HCT116 (cell line): ENCODE data around the gene IQCH. TPM values are rescaled to one million over a fixed set of nuclear protein-coding genes. Genes with fewer than 3 reads are reported as not detected.

Experiments
- ATAC-seq: fragments of 200-7000 bp; cut with Tn5 transposase; 2 replicates; pipeline ENCODE4 v1.9.1; 2020; ENCODE audit warnings: mild to moderate bottlenecking, moderate library complexity
- BruUV-seq: library from RNA; stranded (reverse); fragments of 400-500 nt; replicated peaks from 2 replicates; lab custom pipeline; 2021; lab: Mats Ljungman, UMichigan
- CTCF ChIA-PET: fragments of 300-600 bp; sonication (Branson Sonifier 250); formaldehyde crosslinking; loops from one replicate; lab custom pipeline; 2021; ENCODE audit warnings: antibody characterized with exemption; lab: Charles Lee
- POLR2A ChIA-PET: fragments of 300-600, 350-600 bp; sonication (Branson Sonifier 250); formaldehyde crosslinking; loops from one replicate; lab custom pipeline; 2021; ENCODE audit warnings: antibody characterized with exemption; lab: Charles Lee
- RAD21 ChIA-PET, 2 experiments: fragments of 300-600 bp; sonication (Branson Sonifier 250); formaldehyde crosslinking; loops; one replicate each; lab custom pipeline; 2023; ENCODE audit warnings: low total read pairs in 2 of 2; ENCODE audit not compliant: uncharacterized antibody in 2 of 2, unreplicated experiment in 2 of 2, low non-redundant PET in 1 of 2; lab: Charles Lee
- DNase-seq: peaks from one replicate; pipeline ENCODE4 v3.0.0-alpha.2; 2010; ENCODE audit warnings: low read depth, low spot score
- H2AFZ ChIP-seq: fragments of 200-600 bp; shearing (Covaris generic), sonication (generic); 2 replicates; pipeline ENCODE4 v1.6.1; 2017; ENCODE audit warnings: low read depth, mixed run types, mixed read lengths, antibody characterized with exemption, low read length; ENCODE audit not compliant: poor library complexity, severe bottlenecking
- H3K27ac ChIP-seq: 2 replicates; pipeline ENCODE4 v1.5.1; 2012; ENCODE audit warnings: low read depth, low read length
- H3K27me3 ChIP-seq: fragments of 200-600 bp; sonication (generic); 2 replicates; pipeline ENCODE4 v1.6.1; 2016; ENCODE audit warnings: mixed run types, low read length, mixed read lengths; ENCODE audit not compliant: insufficient read depth
- H3K36me3 ChIP-seq, 2 experiments: fragments of 200-500 bp in 1 of 2; fragments of 200-600 bp in 1 of 2; sonication (Bioruptor generic) in 1 of 2; sonication (generic) in 1 of 2; 2 replicates each; pipeline versions ENCODE4 v1.5.1 to v1.6.1; 2014 to 2016; ENCODE audit warnings: low read length in 2 of 2, inconsistent platforms in 1 of 2, mixed read lengths in 1 of 2, mixed run types in 1 of 2; ENCODE audit not compliant: insufficient read depth in 2 of 2, control insufficient read depth in 1 of 2
- H3K4me1 ChIP-seq, 2 experiments: fragments of 200-600 bp in 1 of 2; sonication (generic) in 1 of 2; 2 replicates each; pipeline versions ENCODE4 v1.5.1 to v1.6.1; 2012 to 2017; ENCODE audit warnings: low read length in 2 of 2, inconsistent platforms in 1 of 2, mild to moderate bottlenecking in 1 of 2, mixed read lengths in 1 of 2, mixed run types in 1 of 2, moderate library complexity in 1 of 2; ENCODE audit not compliant: insufficient read depth in 2 of 2, control insufficient read depth in 1 of 2
- H3K4me2 ChIP-seq: fragments of 200-600 bp; sonication (generic); 2 replicates; pipeline ENCODE4 v1.6.1; 2017; ENCODE audit warnings: mixed run types, low read length, mixed read lengths
- H3K4me3 ChIP-seq, 2 experiments: fragments of 200-600 bp in 1 of 2; sonication (generic) in 1 of 2; replicated peaks in 1 of 2; 2 replicates each; pipeline ENCODE4 v1.5.1; 2011 to 2016; ENCODE audit warnings: low read length in 2 of 2, control low read depth in 1 of 2, low read depth in 1 of 2, mild to moderate bottlenecking in 1 of 2, mixed read lengths in 1 of 2, mixed run types in 1 of 2
- H3K79me2 ChIP-seq: fragments of 200-600 bp; sonication (generic); 2 replicates; pipeline ENCODE4 v1.6.1; 2017; ENCODE audit warnings: mild to moderate bottlenecking, mixed run types, low read length, moderate library complexity, mixed read lengths; ENCODE audit not compliant: insufficient read depth
- H3K9ac ChIP-seq: fragments of 200-600 bp; sonication (generic); 2 replicates; pipeline ENCODE4 v1.6.1; 2016; ENCODE audit warnings: low read length, mixed read lengths
- H3K9me2 ChIP-seq: fragments of 200-600 bp; sonication (generic), shearing (Covaris generic); 2 replicates; pipeline ENCODE4 v1.6.1; 2017; ENCODE audit warnings: mixed run types, mild to moderate bottlenecking, moderate library complexity; ENCODE audit not compliant: insufficient read depth
- H3K9me3 ChIP-seq, 2 experiments: fragments of 200-500 bp in 1 of 2; fragments of 200-600 bp in 1 of 2; sonication (Bioruptor generic) in 1 of 2; sonication (generic) in 1 of 2; 2 replicates each; pipeline ENCODE4 v1.6.1; 2014 to 2017; ENCODE audit warnings: low read length in 2 of 2, mixed read lengths in 2 of 2, inconsistent platforms in 1 of 2, low read depth in 1 of 2, mild to moderate bottlenecking in 1 of 2, mixed run types in 1 of 2, moderate library complexity in 1 of 2; ENCODE audit not compliant: control insufficient read depth in 1 of 2, insufficient read depth in 1 of 2
- H4K20me1 ChIP-seq: fragments of 200-600 bp; sonication (generic), shearing (Covaris generic); 2 replicates; pipeline ENCODE4 v1.6.1; 2017; ENCODE audit warnings: mixed run types, mild to moderate bottlenecking, moderate library complexity; ENCODE audit not compliant: insufficient read depth
- ATF3 ChIP-seq: IDR thresholded peaks from 2 replicates; pipeline ENCODE4 v1.6.1; 2012
- CBX3 ChIP-seq: IDR thresholded peaks from 2 replicates; pipeline ENCODE4 v1.6.1; 2012; ENCODE audit warnings: low read depth
- CEBPB ChIP-seq: IDR thresholded peaks from 2 replicates; pipeline ENCODE4 v1.6.1; 2012; ENCODE audit warnings: low read depth
- EZH2phosphoT487 ChIP-seq: fragments of 200-600 bp; IDR thresholded peaks from 2 replicates; pipeline ENCODE4 v1.6.1; 2018; ENCODE audit warnings: antibody characterized with exemption, borderline replicate concordance
- FOSL1 ChIP-seq: IDR thresholded peaks from 2 replicates; pipeline ENCODE4 v1.6.1; 2012; ENCODE audit warnings: low read depth
- JUND ChIP-seq: IDR thresholded peaks from 2 replicates; pipeline ENCODE4 v1.6.1; 2012
- POLR2AphosphoS5 ChIP-seq: IDR thresholded peaks from 2 replicates; pipeline ENCODE4 v1.6.1; 2011; ENCODE audit warnings: mild to moderate bottlenecking, low read depth, low read length, moderate library complexity
- RAD21 ChIP-seq: IDR thresholded peaks from 2 replicates; pipeline ENCODE4 v1.6.1; 2012; ENCODE audit warnings: low read depth, mild to moderate bottlenecking
- REST ChIP-seq: IDR thresholded peaks from 2 replicates; pipeline ENCODE4 v1.6.1; 2012; ENCODE audit warnings: low read depth
- SIN3A ChIP-seq: IDR thresholded peaks from 2 replicates; pipeline ENCODE4 v1.6.1; 2012; ENCODE audit warnings: low read depth
- SP1 ChIP-seq: IDR thresholded peaks from 2 replicates; pipeline ENCODE4 v1.6.1; 2012; ENCODE audit warnings: low read depth
- SRF ChIP-seq: IDR thresholded peaks from 2 replicates; pipeline ENCODE4 v1.6.1; 2012; ENCODE audit warnings: low read depth
- TCF7L2 ChIP-seq: IDR thresholded peaks from 2 replicates; pipeline ENCODE4 v1.7.0; 2011; ENCODE audit warnings: borderline replicate concordance, inconsistent platforms; ENCODE audit not compliant: insufficient read depth, insufficient read length; ENCODE audit errors: extremely low read depth
- YY1 ChIP-seq: IDR thresholded peaks from 2 replicates; pipeline ENCODE4 v1.6.1; 2011; ENCODE audit warnings: low read length, low read depth, moderate library complexity, mild to moderate bottlenecking; ENCODE audit not compliant: insufficient replicate concordance; ENCODE audit errors: extremely low read depth
- ZNF274 ChIP-seq: fragments of 200-500 bp; sonication (Bioruptor generic); IDR thresholded peaks from 2 replicates; pipeline ENCODE4 v1.6.1; 2014; ENCODE audit warnings: mild to moderate bottlenecking, low read depth, low read length, inconsistent platforms
- intact Hi-C: fragments of 100-400 bp; cut with micrococcal nuclease; formaldehyde crosslinking; loops from 2 replicates; pipeline ENCODE4 v1.10.0; 2022
- total RNA-seq: library from RNA; stranded (reverse); gene quantifications from one replicate; pipeline ENCODE4 v1.2.1, GENCODE V29; 2021; ENCODE audit not compliant: unreplicated experiment
- TF ChIP-seq, protein P1 (sequence below): IDR thresholded peaks from 2 replicates; pipeline ENCODE4 v1.6.1; 2011; ENCODE audit warnings: mild to moderate bottlenecking, low read length, moderate library complexity; ENCODE audit not compliant: insufficient replicate concordance; ENCODE audit errors: extremely low read depth
- TF ChIP-seq, protein P2 (sequence below): IDR thresholded peaks from 2 replicates; pipeline ENCODE4 v1.6.1; 2012
- TF ChIP-seq, protein P3 (sequence below), 3 experiments: fragments of 200-600 bp in 1 of 3; sonication (generic) in 1 of 3; IDR thresholded peaks in 2 of 3; conservative IDR thresholded peaks in 1 of 3; 2 replicates each; pipeline ENCODE4 v1.5.1; 2012 to 2017; ENCODE audit warnings: low read depth in 2 of 3, low read length in 2 of 3, antibody characterized with exemption in 1 of 3, borderline replicate concordance in 1 of 3, control low read depth in 1 of 3, mild to moderate bottlenecking in 1 of 3, mixed read lengths in 1 of 3, mixed run types in 1 of 3, moderate library complexity in 1 of 3; ENCODE audit not compliant: insufficient read depth in 1 of 3

IQCH gene
- total RNA-seq, 1 experiment from 2014 or later: 4.6 TPM

DNA sequence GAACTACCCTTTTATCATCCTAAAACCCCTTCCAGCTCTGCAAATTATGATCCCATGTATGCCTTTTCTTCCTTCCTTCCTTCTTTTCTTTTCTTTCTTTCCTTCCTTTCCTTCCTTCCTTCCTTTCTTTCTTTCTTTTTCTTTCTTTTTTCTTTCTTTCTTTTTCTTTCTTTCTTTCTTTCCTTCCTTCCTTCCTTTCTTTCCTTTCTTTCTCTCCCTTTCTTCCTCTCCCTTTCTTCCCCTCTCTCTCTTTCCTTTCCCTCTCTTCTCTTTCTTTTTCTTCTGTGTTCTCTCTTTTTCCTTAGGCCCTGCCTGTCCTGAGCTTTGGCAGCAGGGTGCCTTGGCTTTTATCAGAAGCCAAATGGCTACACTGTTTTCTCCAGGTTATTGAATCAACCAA is 66.8 kb downstream of the IQCH start:
- H3K9me2 ChIP-seq: no peaks in the 10 kb centered on the region
- TF ChIP-seq POLR2AphosphoS5 (no peak), RAD21 (no peak), REST (no peak), TCF7L2 (no peak), CBX3 (no peak), EZH2phosphoT487 (no peak), SP1 (no peak), JUND (no peak), SIN3A (no peak), YY1 (no peak), SRF (no peak), CEBPB (no peak), FOSL1 (no peak), ZNF274 (no peak), ATF3 (no peak)
- TF ChIP-seq, protein P1, sequence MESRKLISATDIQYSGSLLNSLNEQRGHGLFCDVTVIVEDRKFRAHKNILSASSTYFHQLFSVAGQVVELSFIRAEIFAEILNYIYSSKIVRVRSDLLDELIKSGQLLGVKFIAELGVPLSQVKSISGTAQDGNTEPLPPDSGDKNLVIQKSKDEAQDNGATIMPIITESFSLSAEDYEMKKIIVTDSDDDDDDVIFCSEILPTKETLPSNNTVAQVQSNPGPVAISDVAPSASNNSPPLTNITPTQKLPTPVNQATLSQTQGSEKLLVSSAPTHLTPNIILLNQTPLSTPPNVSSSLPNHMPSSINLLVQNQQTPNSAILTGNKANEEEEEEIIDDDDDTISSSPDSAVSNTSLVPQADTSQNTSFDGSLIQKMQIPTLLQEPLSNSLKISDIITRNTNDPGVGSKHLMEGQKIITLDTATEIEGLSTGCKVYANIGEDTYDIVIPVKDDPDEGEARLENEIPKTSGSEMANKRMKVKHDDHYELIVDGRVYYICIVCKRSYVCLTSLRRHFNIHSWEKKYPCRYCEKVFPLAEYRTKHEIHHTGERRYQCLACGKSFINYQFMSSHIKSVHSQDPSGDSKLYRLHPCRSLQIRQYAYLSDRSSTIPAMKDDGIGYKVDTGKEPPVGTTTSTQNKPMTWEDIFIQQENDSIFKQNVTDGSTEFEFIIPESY: no peak
- TF ChIP-seq, protein P2, sequence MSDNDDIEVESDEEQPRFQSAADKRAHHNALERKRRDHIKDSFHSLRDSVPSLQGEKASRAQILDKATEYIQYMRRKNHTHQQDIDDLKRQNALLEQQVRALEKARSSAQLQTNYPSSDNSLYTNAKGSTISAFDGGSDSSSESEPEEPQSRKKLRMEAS: no peak
- TF ChIP-seq, protein P3, sequence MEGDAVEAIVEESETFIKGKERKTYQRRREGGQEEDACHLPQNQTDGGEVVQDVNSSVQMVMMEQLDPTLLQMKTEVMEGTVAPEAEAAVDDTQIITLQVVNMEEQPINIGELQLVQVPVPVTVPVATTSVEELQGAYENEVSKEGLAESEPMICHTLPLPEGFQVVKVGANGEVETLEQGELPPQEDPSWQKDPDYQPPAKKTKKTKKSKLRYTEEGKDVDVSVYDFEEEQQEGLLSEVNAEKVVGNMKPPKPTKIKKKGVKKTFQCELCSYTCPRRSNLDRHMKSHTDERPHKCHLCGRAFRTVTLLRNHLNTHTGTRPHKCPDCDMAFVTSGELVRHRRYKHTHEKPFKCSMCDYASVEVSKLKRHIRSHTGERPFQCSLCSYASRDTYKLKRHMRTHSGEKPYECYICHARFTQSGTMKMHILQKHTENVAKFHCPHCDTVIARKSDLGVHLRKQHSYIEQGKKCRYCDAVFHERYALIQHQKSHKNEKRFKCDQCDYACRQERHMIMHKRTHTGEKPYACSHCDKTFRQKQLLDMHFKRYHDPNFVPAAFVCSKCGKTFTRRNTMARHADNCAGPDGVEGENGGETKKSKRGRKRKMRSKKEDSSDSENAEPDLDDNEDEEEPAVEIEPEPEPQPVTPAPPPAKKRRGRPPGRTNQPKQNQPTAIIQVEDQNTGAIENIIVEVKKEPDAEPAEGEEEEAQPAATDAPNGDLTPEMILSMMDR (IDR thresholded peaks at IDR 0.05 in 2 of 3, conservative IDR thresholded peaks at IDR 0.05 in 1 of 3; ENCODE audit: borderline replicate concordance in 1 of 3, insufficient read depth in 1 of 3, low read depth in 2 of 3, low read length in 2 of 3): no peak
- no peaks in the 10 kb centered on the region for H4K20me1 ChIP-seq
- H3K4me1 ChIP-seq: no peaks in the 10 kb centered on the region
- intact Hi-C loops: no loop called here
- H3K27ac ChIP-seq: no peak overlapping the region
- BruUV-seq: no TSS peak
- no peak overlapping the region for H3K4me2 ChIP-seq
- H3K9ac ChIP-seq: no peak overlapping the region
- DNase-seq: no peak
- H3K27me3 ChIP-seq: no peaks in the 10 kb centered on the region
- POLR2A ChIA-PET: no interaction called here
- RAD21 ChIA-PET: no interaction called here
- H3K79me2 ChIP-seq: no peaks in the 10 kb centered on the region
- CTCF ChIA-PET: interaction anchor here (1.1 kb wide), 1 partner anchor 12 kb away, joined by 3 read pairs; no protein-coding TSS in a partner anchor
- ATAC-seq: no peak
- H2AFZ ChIP-seq: no peak overlapping the region
- H3K4me3 ChIP-seq: no peak overlapping the region
- H3K9me3 ChIP-seq: no peaks in the 10 kb centered on the region; a peak in 1 of 4 replicates
- H3K36me3 ChIP-seq: no peaks in the 10 kb centered on the region
